K562 (cell line): ENCODE results near the gene MOB1B.

Experiments used
- ATF3 ChIP-seq, 2 experiments: fragments of 450-650 bp in 1 of 2; sonication (generic) in 1 of 2; formaldehyde crosslinking in 1 of 2; IDR thresholded peaks in 1 of 2; conservative IDR thresholded peaks in 1 of 2; 2 replicates each; pipeline versions ENCODE4 v1.6.1 to v1.8.1; 2016 to 2023; ENCODE audit warnings: mild to moderate bottlenecking in 2 of 2, moderate library complexity in 2 of 2, inconsistent platforms in 1 of 2, missing genetic modification reagents in 1 of 2
- CBFB ChIP-seq: sonication (generic); formaldehyde crosslinking; IDR thresholded peaks from 2 replicates; pipeline ENCODE4 v1.4.0; 2020; ENCODE audit warnings: mild to moderate bottlenecking, missing genetic modification reagents
- PURB ChIP-seq: sonication (generic); formaldehyde crosslinking; IDR thresholded peaks from 2 replicates; pipeline ENCODE4 v1.9.0; 2021; ENCODE audit warnings: low read depth, mild to moderate bottlenecking, missing genetic modification reagents
- TF ChIP-seq, protein P1 (sequence below): conservative IDR thresholded peaks from 2 replicates; pipeline ENCODE4 v1.6.1; 2011; ENCODE audit warnings: low read depth, mild to moderate bottlenecking, low read length; ENCODE audit not compliant: control insufficient read depth

- no peak for TF ChIP-seq PURB (CRISPR knock-in tag)
- TF ChIP-seq, protein P1, sequence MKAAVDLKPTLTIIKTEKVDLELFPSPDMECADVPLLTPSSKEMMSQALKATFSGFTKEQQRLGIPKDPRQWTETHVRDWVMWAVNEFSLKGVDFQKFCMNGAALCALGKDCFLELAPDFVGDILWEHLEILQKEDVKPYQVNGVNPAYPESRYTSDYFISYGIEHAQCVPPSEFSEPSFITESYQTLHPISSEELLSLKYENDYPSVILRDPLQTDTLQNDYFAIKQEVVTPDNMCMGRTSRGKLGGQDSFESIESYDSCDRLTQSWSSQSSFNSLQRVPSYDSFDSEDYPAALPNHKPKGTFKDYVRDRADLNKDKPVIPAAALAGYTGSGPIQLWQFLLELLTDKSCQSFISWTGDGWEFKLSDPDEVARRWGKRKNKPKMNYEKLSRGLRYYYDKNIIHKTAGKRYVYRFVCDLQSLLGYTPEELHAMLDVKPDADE: no peak
- no peak for TF ChIP-seq CBFB (CRISPR knock-in tag)
- TF ChIP-seq ATF3 (IDR thresholded peaks at IDR 0.05): no peak
- TF ChIP-seq ATF3 (CRISPR knock-in tag; conservative IDR thresholded peaks at IDR 0.05): no peak
Measured at GRCh38 chr4:70997036-70997435, 94.9 kb downstream of the MOB1B start.
